ENCODE measurements around the gene MARCKS. TPM values are rescaled to one million over a fixed set of nuclear protein-coding genes. Genes with fewer than 3 reads are reported as not detected.

MARCKS gene
- polyA plus RNA-seq, 1 of the 3 experiments (the other 2 are of a cell fraction) = 61.4 TPM

DNA sequence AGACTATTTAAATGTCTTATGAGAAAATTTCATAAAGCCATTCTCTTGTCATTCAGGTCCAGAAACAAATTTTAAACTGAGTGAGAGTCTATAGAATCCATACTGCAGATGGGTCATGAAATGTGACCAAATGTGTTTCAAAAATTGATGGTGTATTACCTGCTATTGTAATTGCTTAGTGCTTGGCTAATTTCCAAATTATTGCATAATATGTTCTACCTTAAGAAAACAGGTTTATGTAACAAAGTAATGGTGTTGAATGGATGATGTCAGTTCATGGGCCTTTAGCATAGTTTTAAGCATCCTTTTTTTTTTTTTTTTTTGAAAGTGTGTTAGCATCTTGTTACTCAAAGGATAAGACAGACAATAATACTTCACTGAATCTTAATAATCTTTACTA, 5.0 kb downstream of the MARCKS start:
- Histone ChIP-seq H3F3A (replicated peaks; ENCODE audit: insufficient read depth) (peaks cover 65% of the 10 kb centered on the region), H3K79me2 (ENCODE audit: insufficient read depth) (peaks cover 87% of the 10 kb centered on the region), H2AFZ (ENCODE audit: low read depth) (no peak overlapping the region), H3K4me3 (ENCODE audit: low read depth in 2 of 2, low read length in 1 of 2) (peak overlapping the region; percentile 99 to 100; a peak in 2 of 4 replicates), H3K4me2 (peak overlapping the region; percentile 89), H3K4me1 (ENCODE audit: control insufficient read depth in 1 of 2, insufficient read depth in 2 of 2, low read depth in 1 of 2, low read length in 1 of 2) (peaks cover 7 to 21% of the 10 kb centered on the region in 2 experiments; a peak in 3 of 4 replicates), H3K9me3 (no peaks in the 10 kb centered on the region), H4K20me1 (ENCODE audit: insufficient read depth) (peaks cover 34% of the 10 kb centered on the region), H3K9ac (peak overlapping the region; percentile 100; the same call in 1 of the 2 replicates), H3K27me3 (ENCODE audit: insufficient read depth) (no peaks in the 10 kb centered on the region), H3K36me3 (replicated peaks in 1 of 2; ENCODE audit: control insufficient read depth in 1 of 2, insufficient read depth in 2 of 2, low read length in 1 of 2) (peaks cover 33 to 48% of the 10 kb centered on the region in 2 experiments), H3K9me2 (no peaks in the 10 kb centered on the region), H3K27ac (ENCODE audit: low read depth in 2 of 2, low read length in 1 of 2) (peak overlapping the region; percentile 74 to 99; a peak in 3 of 4 replicates)
- no peak for DNase-seq
- POLR2A ChIA-PET = no interaction called here
- TF ChIP-seq NFIC (IDR thresholded peaks at IDR 0.05; ENCODE audit: borderline replicate concordance) (peak; percentile 32; the same call in 1 of the 2 replicates), FOXM1 (IDR thresholded peaks at IDR 0.05; ENCODE audit: low read depth) (no peak)
- CTCF ChIA-PET = interaction anchor here (1.3 to 1.4 kb wide), 2 partner anchors 8 to 17 kb away, joined by 4 to 5 read pairs; no protein-coding TSS in a partner anchor

DNA sequence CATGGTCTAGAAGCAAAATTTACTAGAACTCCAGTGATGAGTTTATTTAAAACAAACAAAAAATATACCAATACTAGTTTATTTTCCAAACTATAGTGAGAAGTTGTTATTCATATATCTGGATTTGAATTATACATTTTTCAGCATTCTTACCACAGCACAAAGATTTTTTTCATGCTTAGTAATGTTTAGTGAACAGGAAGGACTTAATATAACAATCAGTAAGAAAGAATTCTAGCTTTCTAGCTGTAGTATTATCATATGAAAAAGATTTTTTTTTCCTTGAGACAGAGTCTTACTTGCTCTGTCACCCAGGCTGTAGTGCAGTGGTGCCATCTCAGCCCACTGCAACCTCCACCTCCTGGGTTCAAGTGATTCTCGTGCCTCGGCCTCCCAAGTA, 13.8 kb downstream of the MARCKS start:
- ChIA-PET POLR2A (no interaction called here), CTCF (interaction anchor here (1.3 to 2.3 kb wide), 3 partner anchors 8 to 67 kb away, joined by 3 to 10 read pairs (median 5); no protein-coding TSS in a partner anchor)
- H3K4me2 ChIP-seq = no peak overlapping the region
- no peak for DNase-seq
- WGBS (ENCODE audit: low lambda C conversion rate) = 100% methylated on average over 2 of the region's 2 CpGs
- no peaks in the 10 kb centered on the region for H3K27me3 ChIP-seq (ENCODE audit: insufficient read depth)
- peaks cover 21% of the 10 kb centered on the region for H3K79me2 ChIP-seq (ENCODE audit: insufficient read depth)
- H3K9me3 ChIP-seq = no peaks in the 10 kb centered on the region
- no peaks in the 10 kb centered on the region for H3K36me3 ChIP-seq (replicated peaks in 1 of 2; ENCODE audit: control insufficient read depth in 1 of 2, insufficient read depth in 2 of 2, low read length in 1 of 2)
- H3K4me3 ChIP-seq (ENCODE audit: low read depth in 2 of 2, low read length in 1 of 2) = no peak overlapping the region
- peak overlapping the region; percentile 21; the same call in 1 of the 2 replicates for H3K9ac ChIP-seq
- H2AFZ ChIP-seq (ENCODE audit: low read depth) = no peak overlapping the region
- H4K20me1 ChIP-seq (ENCODE audit: insufficient read depth) = no peaks in the 10 kb centered on the region
- peak overlapping the region in 1 of 2 experiments; percentile 51; a peak in 2 of 4 replicates for H3K27ac ChIP-seq (ENCODE audit: low read depth in 2 of 2, low read length in 1 of 2)
- H3K9me2 ChIP-seq = no peaks in the 10 kb centered on the region
- H3F3A ChIP-seq (replicated peaks; ENCODE audit: insufficient read depth) = peaks cover 46% of the 10 kb centered on the region
- H3K4me1 ChIP-seq (ENCODE audit: control insufficient read depth in 1 of 2, insufficient read depth in 2 of 2, low read depth in 1 of 2, low read length in 1 of 2) = peaks cover 0 to 6% of the 10 kb centered on the region in 2 experiments; a peak in 1 of 4 replicates
- TF ChIP-seq GABPA (IDR thresholded peaks at IDR 0.05; ENCODE audit: low read depth) (no peak), ZBTB33 (IDR thresholded peaks at IDR 0.05; ENCODE audit: borderline replicate concordance, low read depth) (no peak), IRF3 (IDR thresholded peaks at IDR 0.05; ENCODE audit: low read depth, low read length) (no peak), GATA2 (CRISPR knock-in tag; IDR thresholded peaks at IDR 0.05) (no peak), ELF1 (IDR thresholded peaks at IDR 0.05) (no peak), MXI1 (IDR thresholded peaks at IDR 0.05; ENCODE audit: low read depth, low read length) (no peak), EZH2phosphoT487 (IDR thresholded peaks at IDR 0.05; ENCODE audit: borderline replicate concordance, low read depth) (no peak)
- TF ChIP-seq, protein P1, sequence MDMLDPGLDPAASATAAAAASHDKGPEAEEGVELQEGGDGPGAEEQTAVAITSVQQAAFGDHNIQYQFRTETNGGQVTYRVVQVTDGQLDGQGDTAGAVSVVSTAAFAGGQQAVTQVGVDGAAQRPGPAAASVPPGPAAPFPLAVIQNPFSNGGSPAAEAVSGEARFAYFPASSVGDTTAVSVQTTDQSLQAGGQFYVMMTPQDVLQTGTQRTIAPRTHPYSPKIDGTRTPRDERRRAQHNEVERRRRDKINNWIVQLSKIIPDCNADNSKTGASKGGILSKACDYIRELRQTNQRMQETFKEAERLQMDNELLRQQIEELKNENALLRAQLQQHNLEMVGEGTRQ (IDR thresholded peaks at IDR 0.05; ENCODE audit: borderline replicate concordance, low read depth, low read length) = no peak

All from SK-N-SH (cell line).